Fibroblast of mammary gland (primary cell): Measurements from ENCODE around the gene CAT.

ENCODE experiments used
- DNase-seq: peaks from one replicate; pipeline ENCODE4 v3.0.0-alpha.2; 2010; ENCODE audit warnings: low read depth
- H3K4me3 ChIP-seq: 2 replicates; pipeline ENCODE4 v1.5.1; 2011; ENCODE audit warnings: low read depth, mild to moderate bottlenecking, low read length, moderate library complexity; ENCODE audit not compliant: control insufficient read depth
- TF ChIP-seq, protein P1 (sequence below): conservative IDR thresholded peaks from 2 replicates; pipeline ENCODE4 v1.5.1; 2011; ENCODE audit warnings: low read depth, low read length, inconsistent platforms; ENCODE audit not compliant: control insufficient read depth, insufficient read depth

Gene CAT

DNA sequence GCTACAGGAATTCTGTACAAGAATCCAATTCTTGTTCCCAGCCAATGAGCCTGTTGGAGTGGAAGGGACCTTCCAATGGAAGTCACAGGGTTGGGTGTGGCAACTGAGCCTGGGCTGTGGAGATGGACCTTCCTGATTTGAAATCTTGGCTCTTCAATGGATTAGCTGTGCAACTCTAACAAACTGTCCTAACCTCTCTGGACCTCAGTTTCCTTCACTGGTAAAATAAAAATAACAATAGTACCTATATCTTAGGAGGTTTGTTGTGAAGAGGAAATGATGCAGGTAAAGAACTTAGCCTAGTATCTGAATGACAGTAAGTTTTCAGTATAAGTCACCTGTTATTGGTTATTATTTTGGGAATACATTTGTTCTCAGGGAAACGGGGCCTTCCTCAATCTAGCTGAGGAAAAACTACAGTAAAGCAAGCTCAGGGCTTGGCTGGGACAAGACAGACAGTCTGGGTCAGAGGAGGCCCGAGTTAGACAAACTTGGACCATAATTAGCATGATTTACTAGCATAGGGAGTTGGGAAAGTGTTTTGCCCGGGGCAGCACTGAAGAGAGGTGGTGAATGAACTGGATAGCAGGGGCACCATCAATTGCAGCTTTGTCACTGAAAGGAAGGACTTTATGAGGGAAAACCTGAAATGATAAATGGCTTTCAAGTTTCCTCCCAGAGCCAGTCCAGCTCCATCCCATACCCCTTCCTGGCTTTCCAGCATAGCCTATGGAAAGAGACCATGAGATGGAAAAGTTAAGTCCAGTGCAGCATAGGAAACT is 61.2 kb downstream of the CAT start:
- TF ChIP-seq, protein P1, sequence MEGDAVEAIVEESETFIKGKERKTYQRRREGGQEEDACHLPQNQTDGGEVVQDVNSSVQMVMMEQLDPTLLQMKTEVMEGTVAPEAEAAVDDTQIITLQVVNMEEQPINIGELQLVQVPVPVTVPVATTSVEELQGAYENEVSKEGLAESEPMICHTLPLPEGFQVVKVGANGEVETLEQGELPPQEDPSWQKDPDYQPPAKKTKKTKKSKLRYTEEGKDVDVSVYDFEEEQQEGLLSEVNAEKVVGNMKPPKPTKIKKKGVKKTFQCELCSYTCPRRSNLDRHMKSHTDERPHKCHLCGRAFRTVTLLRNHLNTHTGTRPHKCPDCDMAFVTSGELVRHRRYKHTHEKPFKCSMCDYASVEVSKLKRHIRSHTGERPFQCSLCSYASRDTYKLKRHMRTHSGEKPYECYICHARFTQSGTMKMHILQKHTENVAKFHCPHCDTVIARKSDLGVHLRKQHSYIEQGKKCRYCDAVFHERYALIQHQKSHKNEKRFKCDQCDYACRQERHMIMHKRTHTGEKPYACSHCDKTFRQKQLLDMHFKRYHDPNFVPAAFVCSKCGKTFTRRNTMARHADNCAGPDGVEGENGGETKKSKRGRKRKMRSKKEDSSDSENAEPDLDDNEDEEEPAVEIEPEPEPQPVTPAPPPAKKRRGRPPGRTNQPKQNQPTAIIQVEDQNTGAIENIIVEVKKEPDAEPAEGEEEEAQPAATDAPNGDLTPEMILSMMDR: no peak
- no peak for DNase-seq
- H3K4me3 ChIP-seq: no peak overlapping the region

DNA sequence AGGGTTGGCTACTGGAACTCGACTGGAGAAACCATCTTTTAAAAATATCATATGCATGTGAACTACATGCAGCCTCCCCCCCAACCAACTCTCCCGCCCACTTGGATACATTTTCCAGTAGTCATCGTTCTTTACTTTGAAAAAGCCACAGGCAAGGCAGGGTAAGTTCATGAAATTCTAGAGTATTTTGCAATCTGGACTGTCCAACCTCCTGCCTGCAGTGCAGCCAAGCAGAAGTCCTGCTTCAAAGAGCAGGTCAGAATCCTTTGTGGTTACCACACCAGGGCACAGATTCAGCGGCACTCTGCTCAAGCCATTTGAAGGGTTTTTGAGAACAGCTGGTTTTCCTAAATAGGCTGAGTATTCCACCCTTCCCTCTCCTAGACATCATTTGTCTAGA is 62.8 kb downstream of the CAT start:
- DNase-seq: peak; percentile 84
- TF ChIP-seq, protein P1: no peak

DNA sequence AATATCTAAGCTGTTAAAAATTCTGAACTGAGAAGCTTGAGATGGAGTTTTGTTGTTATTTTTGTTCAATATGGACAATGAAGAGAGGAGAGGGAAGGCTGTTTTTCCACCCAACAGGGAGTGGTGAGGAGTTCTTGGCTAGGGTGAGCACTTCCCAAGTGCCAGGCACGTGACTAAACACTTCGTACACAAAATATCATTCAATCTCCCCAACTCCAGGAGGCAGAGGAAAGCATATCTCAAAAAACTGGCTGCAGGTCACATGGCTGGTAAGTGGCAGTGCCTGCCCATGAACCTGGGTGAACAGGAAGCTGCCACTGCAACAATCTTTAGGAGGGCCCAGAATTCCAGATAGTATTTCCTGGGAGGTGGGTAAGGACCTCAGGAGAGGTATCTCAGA is 63.2 kb downstream of the CAT start:
- TF ChIP-seq, protein P1: no peak
- DNase-seq: peak; percentile 12
- no peak overlapping the region for H3K4me3 ChIP-seq

More for the DNA sequence above, 62.8 kb downstream of the CAT start:
- H3K4me3 ChIP-seq: no peak overlapping the region

DNA sequence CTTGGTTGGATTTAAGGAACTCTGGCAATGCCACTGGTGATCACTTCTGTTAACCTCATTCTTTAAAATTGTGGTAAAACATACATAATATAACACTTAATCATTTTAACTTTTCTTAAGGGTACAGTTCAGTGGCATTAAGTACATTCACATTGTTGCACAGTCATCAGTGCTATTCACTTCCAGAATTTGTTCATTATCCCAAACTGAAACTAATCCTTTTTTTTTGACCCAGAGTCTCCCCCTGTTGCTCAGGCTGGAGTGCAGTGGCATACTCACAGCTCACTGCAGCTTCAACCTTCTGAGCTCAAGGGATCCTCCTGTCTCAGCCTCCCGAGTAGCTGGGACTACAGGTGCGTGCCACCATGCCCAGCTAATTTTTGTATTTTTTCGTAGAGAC is 64.2 kb downstream of the CAT start:
- TF ChIP-seq, protein P1: no peak
- peak; percentile 22 for DNase-seq
- no peak overlapping the region for H3K4me3 ChIP-seq

DNA sequence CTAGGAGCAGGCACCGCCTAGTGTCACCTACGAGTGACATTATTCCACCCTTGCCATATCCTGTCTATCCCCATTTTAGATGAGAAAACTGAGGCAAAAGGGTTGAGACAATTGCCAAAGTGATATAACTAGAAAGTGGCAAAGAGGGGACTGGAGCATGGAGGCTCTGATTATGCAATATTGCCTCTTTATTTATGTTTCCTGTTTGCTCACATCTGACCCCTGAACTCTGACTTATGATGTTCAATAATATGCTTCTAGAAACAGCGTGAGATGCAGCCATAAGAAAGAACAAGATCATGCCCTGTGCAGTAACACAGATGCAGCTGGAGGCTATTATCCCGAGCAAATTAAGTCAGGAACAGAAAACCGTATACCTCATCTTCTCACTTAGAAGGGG is 67.1 kb downstream of the CAT start:
- DNase-seq: no peak
- H3K4me3 ChIP-seq: no peak overlapping the region
- TF ChIP-seq, protein P1: no peak

DNA sequence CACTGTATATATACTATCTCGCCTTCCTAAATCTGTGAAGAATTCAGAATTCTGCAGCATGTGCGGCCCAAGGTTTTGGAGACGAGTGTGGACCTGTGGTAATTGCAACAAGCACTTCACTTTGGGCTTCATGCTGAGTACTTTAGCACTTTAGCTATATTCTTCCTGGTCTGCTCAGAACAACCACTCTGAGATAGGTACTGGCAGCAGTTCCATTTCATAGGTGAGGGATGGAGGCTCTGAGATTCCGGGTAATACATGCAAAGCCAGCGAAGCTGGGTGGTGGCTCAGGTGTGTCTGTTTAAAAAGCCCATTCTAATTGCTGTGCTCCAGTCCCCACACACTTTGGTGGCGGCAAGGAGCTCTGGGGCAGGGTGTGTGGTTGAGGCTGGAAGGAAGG is 68.4 kb downstream of the CAT start:
- TF ChIP-seq, protein P1: no peak

More for the DNA sequence above, 68.4 kb downstream of the CAT start:
- no peak overlapping the region for H3K4me3 ChIP-seq
- no peak for DNase-seq
